B cell (primary cell): Measurements from ENCODE around the gene EML5.

Experiments
- CTCF ChIP-seq: fragments of 200-600 bp; IDR thresholded peaks from one replicate; pipeline ENCODE4 v1.8.0; 2022; ENCODE audit warnings: antibody characterized with exemption, mild to moderate bottlenecking
- EZH2 ChIP-seq: IDR thresholded peaks from 2 replicates; pipeline ENCODE4 v1.6.1; 2012; ENCODE audit warnings: borderline replicate concordance, low read depth, mild to moderate bottlenecking, moderate library complexity, low read length; ENCODE audit not compliant: insufficient read depth, poor library complexity, severe bottlenecking

GRCh38 chr14:88790501-88791251 lies 2.1 kb downstream of the EML5 start:
- no peak for TF ChIP-seq CTCF
- no peak for TF ChIP-seq EZH2
